GM12878 (cell line): ENCODE results near the gene NUP93. TPM values are rescaled to one million over a fixed set of nuclear protein-coding genes. Genes with fewer than 3 reads are reported as not detected.

Experiments used
- ATAC-seq: fragments of 200-7000 bp; cut with Tn5 transposase; 3 replicates; pipeline ENCODE4 v1.9.1; 2020; ENCODE audit warnings: mild to moderate bottlenecking, moderate library complexity
- BruUV-seq: library from RNA; stranded (reverse); fragments of 400-500 nt; replicated peaks from 2 replicates; lab custom pipeline; 2021; lab: Mats Ljungman, UMichigan
- CTCF ChIA-PET: fragments of 300-600 bp; sonication (Branson Sonifier 250); formaldehyde crosslinking; extraction: SDS; loops from one replicate; lab custom pipeline; 2021; ENCODE audit warnings: inconsistent platforms; lab: Yijun Ruan, JAX
- POLR2A ChIA-PET: fragments of 350-600 bp; formaldehyde crosslinking; extraction: SDS; loops from one replicate; lab custom pipeline; 2021; ENCODE audit warnings: inconsistent platforms; lab: Charles Lee
- RAD21 ChIA-PET: fragments of 300-600 bp; sonication (Branson Sonifier 250); formaldehyde crosslinking; loops from one replicate; lab custom pipeline; 2023; ENCODE audit warnings: antibody characterized with exemption; ENCODE audit not compliant: unreplicated experiment; lab: Charles Lee
- SMC1A ChIA-PET: fragments of 300-600 bp; sonication (Branson Sonifier 250); formaldehyde crosslinking; loops from one replicate; lab custom pipeline; 2023; ENCODE audit not compliant: unreplicated experiment, uncharacterized antibody; lab: Charles Lee
- DNase-seq: peaks from one replicate; pipeline ENCODE4 v3.0.0-alpha.2; 2011; ENCODE audit warnings: low read depth, low spot score
- FAIRE-seq: peaks from 3 replicates; lab custom pipeline; 2011; peaks lifted over from hg19 to GRCh38; lab: Jason Lieb, UNC
- H2AFZ ChIP-seq: 2 replicates; pipeline ENCODE4 v1.6.0; 2011; ENCODE audit warnings: low read depth, low read length, control low read depth; ENCODE audit not compliant: control insufficient read depth
- H3K27ac ChIP-seq: 2 replicates; pipeline ENCODE4 v1.5.1; 2011; ENCODE audit warnings: control low read depth; ENCODE audit not compliant: control insufficient read depth, insufficient read depth
- H3K27me3 ChIP-seq, 2 experiments: replicated peaks in 1 of 2; 2 replicates each; pipeline versions ENCODE4 v1.6.0 to v1.6.1; 2011; ENCODE audit warnings: low read length in 1 of 2; ENCODE audit not compliant: control insufficient read depth in 2 of 2, insufficient read depth in 2 of 2
- H3K36me3 ChIP-seq, 2 experiments: 2 replicates each; pipeline ENCODE4 v1.5.1; 2011; ENCODE audit warnings: low read length in 1 of 2; ENCODE audit not compliant: control insufficient read depth in 2 of 2, insufficient read depth in 2 of 2
- H3K4me1 ChIP-seq: 2 replicates; pipeline ENCODE4 v1.6.1; 2011; ENCODE audit warnings: mild to moderate bottlenecking, low read length, moderate library complexity, mixed read lengths; ENCODE audit not compliant: control insufficient read depth, insufficient read depth
- H3K4me2 ChIP-seq: 2 replicates; pipeline ENCODE4 v1.6.0; 2011; ENCODE audit warnings: control low read depth; ENCODE audit not compliant: control insufficient read depth, insufficient read depth
- H3K4me3 ChIP-seq: fragments of 200-600 bp; sonication (generic); 2 replicates; pipeline ENCODE4 v1.5.1; 2016
- H3K79me2 ChIP-seq: 2 replicates; pipeline ENCODE4 v1.6.0; 2011; ENCODE audit warnings: low read length; ENCODE audit not compliant: control insufficient read depth, insufficient read depth
- H3K9ac ChIP-seq: 2 replicates; pipeline ENCODE4 v1.8.0; 2011; ENCODE audit warnings: low read length, control low read depth, mixed read lengths; ENCODE audit not compliant: control insufficient read depth, insufficient read depth
- H3K9me3 ChIP-seq: replicated peaks from 3 replicates; pipeline ENCODE4 v1.5.1; 2011; ENCODE audit warnings: mild to moderate bottlenecking, low read length; ENCODE audit not compliant: control insufficient read depth, insufficient read depth
- H4K20me1 ChIP-seq: 2 replicates; pipeline ENCODE4 v1.6.0; 2011; ENCODE audit not compliant: control insufficient read depth, insufficient read depth
- BCLAF1 ChIP-seq: fragments of 450-650 bp; IDR thresholded peaks from 2 replicates; pipeline ENCODE4 v1.6.1; 2017; ENCODE audit warnings: antibody characterized with exemption, mild to moderate bottlenecking, moderate library complexity
- CREB1 ChIP-seq: IDR thresholded peaks from 2 replicates; pipeline ENCODE4 v1.6.1; 2012; ENCODE audit warnings: low read depth, mild to moderate bottlenecking, inconsistent platforms
- CTCF ChIP-seq, 3 experiments: IDR thresholded peaks in 2 of 3; conservative IDR thresholded peaks in 1 of 3; 2 replicates each; pipeline ENCODE4 v1.5.1; 2011; ENCODE audit warnings: low read depth in 3 of 3, low read length in 3 of 3, mild to moderate bottlenecking in 3 of 3, control low read depth in 2 of 3, moderate library complexity in 2 of 3, inconsistent platforms in 1 of 3, mixed read lengths in 1 of 3; ENCODE audit not compliant: control insufficient read depth in 2 of 3, insufficient read depth in 1 of 3; ENCODE audit errors: extremely low read depth in 1 of 3
- MAX ChIP-seq: IDR thresholded peaks from 2 replicates; pipeline ENCODE4 v1.6.1; 2012; ENCODE audit warnings: low read depth, low read length, improper control_type of control experiment
- RFX5 ChIP-seq: IDR thresholded peaks from 2 replicates; pipeline ENCODE4 v1.6.1; 2011; ENCODE audit warnings: low read depth, low read length, improper control_type of control experiment
- TARDBP ChIP-seq: IDR thresholded peaks from 2 replicates; pipeline ENCODE4 v1.6.1; 2016; ENCODE audit warnings: borderline replicate concordance
- WGBS: methylation state at CpG from one replicate; pipeline ENCODE4 v1.1.6; 2016; ENCODE audit warnings: low lambda C conversion rate; ENCODE audit not compliant: insufficient replicate concordance, insufficient coverage; ENCODE audit errors: missing lambda C conversion rate; 5-methylcytosine and 5-hydroxymethylcytosine counted together
- in situ Hi-C: fragments of 300-500 bp; cut with MboI; formaldehyde crosslinking; loops from 9 replicates; pipeline ENCODE4 v1.14.3; 2018; ENCODE audit warnings: mixed read lengths
- intact Hi-C: fragments of 100-400 bp; cut with micrococcal nuclease; formaldehyde crosslinking; loops from one replicate; pipeline ENCODE4 v1.14.2; 2022; ENCODE audit not compliant: unreplicated experiment
- polyA plus RNA-seq, 11 experiments: library from polyadenylated mRNA; depleted of rRNA in 4 of 11; unstranded in 6 of 11; stranded (reverse) in 5 of 11; fragments of >200 nt; fragmentation: Nextera tagmentation in 4 of 11; fragmentation: Illumina TruSeq in 1 of 11; extraction: Ambion mirVana in 4 of 11; extraction: Trizol in 1 of 11; gene quantifications; 1 replicate in 1 of 11; 2 replicates in 10 of 11; pipeline versions ENCODE4 v1.2.1 to v1.2.3, GENCODE V29; 2011 to 2016; ENCODE audit warnings: inconsistent platforms in 2 of 11, missing spikeins in 2 of 11, low read depth in 1 of 11
- total RNA-seq, 4 experiments: library from RNA; depleted of rRNA in 3 of 4; stranded (reverse); fragments of >200 nt in 3 of 4; fragmentation: Illumina TruSeq in 1 of 4; extraction: Trizol in 1 of 4; gene quantifications; 2 replicates each; pipeline versions ENCODE4 v1.2.1 to v1.2.3, GENCODE V29; 2013 to 2021

Gene NUP93
- total and polyA plus RNA-seq, 10 of the 15 experiments (the other 5 are each of a cell fraction or from before 2014, with no cell fraction given), result 82.2 to 175 (median 101) TPM

GRCh38 chr16:56879276-56879675 is 149.3 kb downstream of the NUP93 start:
- no TSS peak for BruUV-seq
- Histone ChIP-seq H4K20me1 (no peaks in the 10 kb centered on the region), H3K4me2 (no peak overlapping the region), H3K79me2 (no peaks in the 10 kb centered on the region), H3K27ac (no peak overlapping the region), H3K4me3 (no peak overlapping the region), H2AFZ (no peak overlapping the region), H3K27me3 (no peaks in the 10 kb centered on the region), H3K9me3 (no peaks in the 10 kb centered on the region), H3K9ac (no peak overlapping the region), H3K36me3 (no peaks in the 10 kb centered on the region), H3K4me1 (peaks cover 4% of the 10 kb centered on the region)
- DNase-seq, result no peak
- 65% methylated on average over 9 of the region's 9 CpGs for WGBS
- intact Hi-C loops, result no loop called here
- no peak for TF ChIP-seq CTCF (IDR thresholded peaks at IDR 0.05 in 2 of 3, conservative IDR thresholded peaks at IDR 0.05 in 1 of 3; ENCODE audit: control insufficient read depth in 2 of 3, extremely low read depth in 1 of 3, insufficient read depth in 1 of 3, low read depth in 3 of 3, low read length in 3 of 3)
- no peak for TF ChIP-seq BCLAF1
- TF ChIP-seq MAX, result no peak
- no peak for TF ChIP-seq CREB1
- TF ChIP-seq TARDBP, result no peak
- TF ChIP-seq RFX5, result no peak
- no peak for FAIRE-seq
- POLR2A ChIA-PET, result no interaction called here
- ATAC-seq, result no peak
- RAD21 ChIA-PET, result no interaction called here
- SMC1A ChIA-PET, result no interaction called here
- in situ Hi-C loops, result no loop called here
- CTCF ChIA-PET, result interaction anchor here (1.2 kb wide), 1 partner anchor 72 kb away, joined by 3 read pairs; no protein-coding TSS in a partner anchor
